ENCODE measurements around the gene THOP1.
A peak's percentile ranks its signal among the peaks of the same experiment; 100 is the strongest.

DNA sequence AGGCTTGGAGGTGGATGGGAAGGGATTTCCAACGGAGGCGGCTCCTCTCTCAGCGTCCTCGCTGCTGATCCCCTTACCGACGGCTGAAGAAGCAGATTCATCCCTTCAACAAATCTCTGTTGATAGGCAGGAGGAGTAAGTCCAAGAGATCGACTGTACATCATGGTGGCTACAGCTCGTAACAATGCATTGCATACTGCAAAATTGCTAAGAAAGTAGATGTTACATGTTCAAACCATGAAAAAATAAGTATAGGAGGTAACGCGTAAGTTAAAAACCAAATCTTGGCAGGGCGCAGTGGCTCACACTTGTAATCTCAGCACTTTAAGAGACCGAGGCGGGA lies 45.0 kb upstream of the THOP1 start:
- TF ChIP-seq, protein P1, sequence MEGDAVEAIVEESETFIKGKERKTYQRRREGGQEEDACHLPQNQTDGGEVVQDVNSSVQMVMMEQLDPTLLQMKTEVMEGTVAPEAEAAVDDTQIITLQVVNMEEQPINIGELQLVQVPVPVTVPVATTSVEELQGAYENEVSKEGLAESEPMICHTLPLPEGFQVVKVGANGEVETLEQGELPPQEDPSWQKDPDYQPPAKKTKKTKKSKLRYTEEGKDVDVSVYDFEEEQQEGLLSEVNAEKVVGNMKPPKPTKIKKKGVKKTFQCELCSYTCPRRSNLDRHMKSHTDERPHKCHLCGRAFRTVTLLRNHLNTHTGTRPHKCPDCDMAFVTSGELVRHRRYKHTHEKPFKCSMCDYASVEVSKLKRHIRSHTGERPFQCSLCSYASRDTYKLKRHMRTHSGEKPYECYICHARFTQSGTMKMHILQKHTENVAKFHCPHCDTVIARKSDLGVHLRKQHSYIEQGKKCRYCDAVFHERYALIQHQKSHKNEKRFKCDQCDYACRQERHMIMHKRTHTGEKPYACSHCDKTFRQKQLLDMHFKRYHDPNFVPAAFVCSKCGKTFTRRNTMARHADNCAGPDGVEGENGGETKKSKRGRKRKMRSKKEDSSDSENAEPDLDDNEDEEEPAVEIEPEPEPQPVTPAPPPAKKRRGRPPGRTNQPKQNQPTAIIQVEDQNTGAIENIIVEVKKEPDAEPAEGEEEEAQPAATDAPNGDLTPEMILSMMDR (IDR thresholded peaks at IDR 0.05) = peak in 1 of 4 experiments; percentile 4
- TF ChIP-seq POLR2A (IDR thresholded peaks at IDR 0.05) (no peak), EP300 (IDR thresholded peaks at IDR 0.05) (no peak)
